ENCODE measurements around the gene IL36A.

The IL36A gene, protein sequence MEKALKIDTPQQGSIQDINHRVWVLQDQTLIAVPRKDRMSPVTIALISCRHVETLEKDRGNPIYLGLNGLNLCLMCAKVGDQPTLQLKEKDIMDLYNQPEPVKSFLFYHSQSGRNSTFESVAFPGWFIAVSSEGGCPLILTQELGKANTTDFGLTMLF

DNA sequence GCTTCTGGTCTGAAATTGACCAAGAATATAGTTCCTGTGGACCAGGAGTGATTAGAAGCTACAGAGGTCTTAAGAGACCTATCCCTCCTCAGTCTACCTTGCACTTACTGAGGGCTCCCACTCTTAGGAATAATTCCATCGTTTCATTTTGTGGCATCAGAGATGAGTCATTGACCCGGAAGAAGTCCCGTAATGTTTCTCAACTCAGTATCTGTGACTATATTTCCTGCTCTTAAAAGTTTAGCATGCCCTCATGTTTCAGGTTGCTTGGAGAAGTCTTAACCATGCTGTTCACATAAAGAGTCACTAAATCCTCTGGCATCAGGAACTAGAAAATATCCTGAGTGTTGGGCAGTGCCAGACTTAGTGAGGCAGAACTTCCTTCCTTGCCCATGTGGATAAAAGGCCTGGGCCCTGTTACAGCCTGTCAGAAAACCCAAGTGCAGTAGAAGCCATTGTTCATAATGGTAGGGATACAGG is at the start of gene IL36A:
TSS of gene IL36A (plus strand) at position 430 of the 480 bp plus-strand sequence. CDS start 413 bp downstream, outside the sequence.
- no peak for FAIRE-seq

DNA sequence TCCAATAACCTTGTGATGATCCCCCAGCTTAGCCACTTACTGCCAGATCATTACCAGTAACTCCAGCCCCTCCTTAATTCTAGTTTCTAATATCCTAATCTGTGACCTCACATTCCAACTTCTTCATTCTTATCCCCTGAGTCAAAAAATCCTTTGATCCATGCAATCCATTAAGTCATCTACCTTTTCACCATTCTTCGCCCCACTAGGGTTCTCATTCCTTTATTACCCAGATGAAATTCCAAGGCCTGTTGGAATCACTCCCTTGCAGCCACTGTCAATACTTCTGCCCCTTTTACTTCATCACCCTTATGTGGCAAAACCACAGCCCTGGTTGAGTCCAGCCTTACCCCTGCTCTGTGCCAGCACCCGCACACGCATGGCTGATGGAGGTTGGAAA is 47.7 kb upstream of the IL36A start:
- FAIRE-seq, result no peak

DNA sequence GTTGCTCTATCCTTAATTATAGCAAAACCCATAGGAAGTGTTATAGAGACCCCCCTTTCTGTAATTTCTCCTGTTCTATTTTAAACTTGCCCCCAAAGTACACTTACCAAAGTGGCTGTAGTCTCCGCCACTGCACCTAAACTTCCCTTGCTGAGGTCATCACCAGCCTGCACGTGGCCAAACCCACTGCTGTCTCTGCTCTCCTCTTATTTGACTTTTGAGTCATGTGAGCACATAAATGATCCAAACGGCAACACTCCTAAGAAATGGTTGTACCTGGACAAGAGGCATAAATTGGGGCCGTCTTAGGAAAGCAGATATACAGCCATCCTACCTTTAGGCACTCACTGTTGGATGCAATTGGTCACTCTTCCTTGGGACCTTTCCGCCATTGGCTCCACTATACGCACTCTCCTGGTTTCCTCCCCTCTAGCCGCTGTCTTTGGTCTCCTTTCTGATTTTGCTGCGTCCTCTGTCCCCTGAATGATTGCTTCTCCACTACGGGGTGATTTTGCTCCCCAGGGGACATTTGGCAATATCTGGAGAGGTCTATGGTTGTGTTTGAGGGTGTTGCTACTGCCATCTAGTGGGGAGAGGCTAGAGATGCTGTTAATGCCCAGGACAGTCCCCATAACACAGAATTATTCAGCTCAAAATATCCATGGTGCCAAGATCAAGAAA is 46.7 kb upstream of the IL36A start:
- FAIRE-seq, result no peak

DNA sequence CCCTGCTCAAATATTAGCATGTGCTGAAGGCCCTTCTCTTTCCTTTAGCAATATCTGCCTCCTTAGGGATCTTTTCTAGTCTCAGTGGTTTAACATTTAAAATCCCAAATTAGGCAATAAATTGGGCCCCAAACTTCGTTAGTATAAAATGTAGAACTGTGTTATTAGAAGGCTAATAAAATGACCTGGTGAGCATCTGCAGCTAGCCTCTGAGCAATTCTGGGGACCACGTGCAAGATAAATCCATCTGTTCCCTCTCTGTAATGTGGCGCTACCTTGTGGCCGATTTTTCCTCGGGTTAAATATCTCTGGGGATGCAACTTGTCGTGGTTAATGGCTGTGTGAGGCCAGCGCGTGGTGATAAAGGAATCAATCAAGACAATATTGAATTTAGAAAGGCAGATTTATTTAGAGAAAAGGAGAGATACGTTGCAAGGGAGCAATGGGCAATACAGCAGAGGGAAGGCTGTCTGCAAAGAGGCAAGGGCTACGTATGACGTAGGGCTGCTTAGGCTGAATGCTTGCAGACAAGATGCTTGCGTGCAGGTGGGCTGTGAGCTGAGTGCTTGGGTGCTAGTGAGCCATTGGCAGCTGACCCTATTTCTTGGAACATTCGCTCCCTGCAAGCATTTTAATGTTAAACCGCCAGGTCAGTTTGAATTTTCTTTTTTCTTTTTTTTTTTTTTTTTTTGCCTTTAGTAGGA is 46.0 kb upstream of the IL36A start:
- no peak for FAIRE-seq

DNA sequence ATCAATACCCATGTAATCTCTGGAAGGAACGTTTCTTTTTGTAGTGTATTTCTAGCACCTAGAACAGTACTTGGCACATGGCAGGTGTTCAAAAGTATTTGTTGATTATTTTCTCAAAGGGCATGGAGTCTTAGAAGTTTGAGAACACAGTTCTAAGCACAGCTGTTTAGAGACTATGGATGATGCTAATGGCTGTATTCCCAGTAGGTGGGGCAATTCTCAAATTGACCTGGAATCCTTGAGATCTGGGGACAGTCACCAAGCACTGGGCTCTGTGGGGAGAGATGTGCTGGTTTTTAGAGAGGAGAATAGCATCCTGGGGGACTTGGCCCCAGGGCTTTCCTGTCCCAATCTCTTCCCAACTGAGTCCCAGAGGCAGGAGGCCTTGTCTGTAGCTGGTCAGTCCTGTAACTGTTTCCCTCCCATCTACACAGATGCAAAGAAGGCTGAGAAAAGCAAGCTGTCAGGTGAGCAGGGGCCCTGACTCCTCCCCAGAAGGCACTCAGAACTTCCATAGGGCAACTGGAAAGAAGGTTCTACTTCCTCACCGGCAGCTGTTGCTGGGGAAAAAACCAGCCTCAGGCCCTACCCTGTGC is 44.9 kb upstream of the IL36A start:
- FAIRE-seq, result no peak

DNA sequence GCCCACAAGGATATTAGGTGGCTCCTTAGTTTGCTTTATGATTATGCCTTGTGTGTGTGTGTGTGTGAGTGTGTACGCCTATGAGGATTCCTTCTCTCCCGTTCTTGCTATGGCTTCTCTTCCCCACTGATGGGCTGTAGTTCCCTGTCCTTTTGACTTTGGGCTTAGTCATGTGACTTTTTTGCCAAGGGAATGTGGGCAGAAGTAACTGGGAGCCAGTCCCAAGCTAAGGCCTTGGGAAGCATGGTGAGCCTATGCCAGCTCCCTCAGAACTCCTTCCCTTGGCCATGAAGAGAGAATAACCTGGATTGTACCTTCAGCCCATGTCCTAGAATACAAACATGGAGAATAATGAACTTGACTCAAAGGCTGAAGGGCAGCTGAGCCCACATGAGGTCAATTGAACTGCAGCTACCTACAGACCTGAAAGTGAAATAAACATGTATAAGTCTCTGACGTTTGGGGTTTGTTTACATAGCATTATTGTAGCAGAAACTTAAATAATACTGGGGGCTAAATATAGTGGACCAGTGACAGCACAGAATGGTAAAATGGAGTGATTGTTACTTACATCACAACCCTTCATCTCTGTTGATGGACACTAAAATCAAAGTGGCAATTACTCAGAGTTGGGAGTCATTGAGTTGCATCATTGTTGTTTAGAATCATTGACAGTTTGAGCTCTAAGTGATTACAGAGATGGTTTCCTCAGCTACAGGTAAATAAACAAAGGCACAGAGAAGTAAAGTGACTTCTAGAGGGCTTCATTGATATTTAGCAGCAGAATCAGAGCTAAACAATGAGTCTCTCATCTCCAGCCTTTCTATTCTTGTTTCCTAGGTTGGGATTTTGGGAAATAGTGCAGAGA is 42.7 kb upstream of the IL36A start:
- no peak for FAIRE-seq

DNA sequence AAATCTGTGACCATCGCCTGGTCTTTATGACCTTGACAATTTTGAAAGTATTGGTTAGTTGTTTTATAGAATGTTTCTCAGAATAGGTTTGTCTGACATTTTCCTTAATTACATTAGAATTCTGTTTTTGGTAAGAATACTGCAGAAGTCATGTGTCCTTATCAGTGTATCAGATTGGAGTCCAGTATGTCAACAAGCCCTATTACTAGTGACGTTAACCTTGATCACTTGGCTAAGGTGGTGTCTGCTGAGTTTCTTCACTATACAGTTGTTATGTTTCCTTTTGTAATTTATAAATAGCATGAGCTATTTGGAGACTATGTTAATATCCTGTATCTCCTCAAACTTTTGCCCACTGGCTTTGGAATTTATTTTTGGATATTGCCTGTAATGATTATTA is 38.2 kb upstream of the IL36A start:
- no peak for FAIRE-seq

DNA sequence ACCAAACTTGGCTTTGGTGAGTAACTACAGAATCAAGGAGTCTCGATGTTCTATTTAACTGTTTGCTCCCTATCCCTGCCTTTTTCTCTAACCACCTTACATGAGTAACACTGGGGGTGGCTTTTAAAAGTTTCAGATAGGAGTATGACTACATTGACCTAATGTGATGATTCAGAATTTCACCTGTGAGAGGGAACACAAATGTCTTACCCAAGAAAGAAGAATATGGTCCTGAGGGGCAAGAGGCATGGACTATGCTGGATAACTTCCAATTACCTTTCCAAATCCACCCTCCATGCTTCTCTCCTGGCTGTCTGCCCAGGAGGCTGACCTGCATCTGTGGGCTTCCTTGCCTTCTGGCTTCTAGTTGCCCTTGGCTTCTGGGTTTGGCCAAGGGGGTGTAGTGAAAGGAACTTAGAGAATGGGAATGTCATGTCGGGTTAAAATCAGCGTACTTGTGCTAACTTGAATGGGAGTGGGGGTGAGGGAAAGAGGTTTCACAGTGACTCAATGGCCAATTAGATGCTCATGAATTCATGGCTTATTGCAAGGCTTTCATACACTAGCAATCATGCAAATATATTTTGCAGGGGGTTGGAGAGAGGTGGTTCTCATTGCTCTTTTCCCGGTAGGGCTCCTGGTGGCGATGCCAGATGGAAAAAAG is 32.7 kb upstream of the IL36A start:
- no peak for FAIRE-seq

DNA sequence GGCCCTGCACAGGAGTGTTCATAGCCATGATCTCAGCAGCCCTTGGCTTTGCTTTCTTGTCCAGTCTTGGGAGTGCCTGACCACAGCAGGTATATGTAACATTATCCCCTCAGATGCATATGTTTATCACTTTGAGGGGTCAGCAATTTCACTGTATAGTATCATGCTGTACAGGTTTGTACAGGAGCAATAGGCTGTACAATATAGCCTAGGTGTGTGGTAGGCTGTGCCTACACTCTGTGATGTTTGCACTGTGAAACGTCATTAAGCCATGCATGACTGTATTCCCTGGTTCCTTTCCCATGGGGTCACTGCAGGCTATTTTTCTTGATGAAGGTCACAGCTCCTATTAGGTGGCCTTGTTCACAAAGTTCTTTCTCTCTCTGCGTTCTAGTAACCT is 32.1 kb upstream of the IL36A start:
- FAIRE-seq, result no peak

DNA sequence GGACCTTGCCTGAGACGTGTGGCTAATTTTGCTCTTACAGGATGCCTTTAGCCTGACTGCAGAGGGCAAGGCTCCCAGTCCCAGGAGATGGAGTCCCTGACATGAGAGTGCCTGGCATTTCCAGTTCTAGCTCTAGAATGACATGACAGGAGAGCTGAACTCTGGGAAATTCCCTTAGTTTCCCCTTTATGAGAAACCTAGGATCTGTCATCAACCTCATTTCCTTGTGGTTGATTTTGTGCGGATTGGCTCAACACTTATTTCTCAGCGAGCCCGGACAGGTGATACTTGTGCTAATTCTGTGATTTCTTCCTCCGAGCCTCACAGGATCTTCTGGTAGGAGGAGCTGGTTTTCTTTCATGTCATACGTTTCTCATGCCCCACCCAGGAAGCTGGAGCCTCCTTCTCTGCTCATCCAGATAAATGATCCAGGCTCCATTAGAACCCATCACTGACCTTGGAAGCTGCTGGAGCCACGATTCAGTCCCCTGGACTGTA is 27.7 kb upstream of the IL36A start, which contains the start of gene IL36G:
TSS of gene IL36G (plus strand) at position 448 of the 498 bp plus-strand sequence. CDS start 633 bp downstream, outside the sequence.
- no peak for FAIRE-seq

DNA sequence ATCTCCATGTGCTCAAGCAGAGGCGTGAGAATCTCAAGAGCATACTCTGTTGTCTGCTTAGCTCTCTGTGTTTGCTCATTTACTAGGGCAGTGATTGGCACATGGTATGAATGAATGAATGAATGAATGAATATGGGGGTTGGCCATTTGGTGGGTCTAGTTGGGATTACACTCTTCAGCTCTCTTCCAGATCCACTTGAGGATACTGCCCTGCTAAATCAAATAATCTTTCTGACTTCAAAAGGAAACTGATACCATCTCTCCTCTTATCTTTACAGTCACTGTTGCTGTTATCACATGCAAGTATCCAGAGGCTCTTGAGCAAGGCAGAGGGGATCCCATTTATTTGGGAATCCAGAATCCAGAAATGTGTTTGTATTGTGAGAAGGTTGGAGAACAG is 25.5 kb upstream of the IL36A start:
- FAIRE-seq, result no peak

DNA sequence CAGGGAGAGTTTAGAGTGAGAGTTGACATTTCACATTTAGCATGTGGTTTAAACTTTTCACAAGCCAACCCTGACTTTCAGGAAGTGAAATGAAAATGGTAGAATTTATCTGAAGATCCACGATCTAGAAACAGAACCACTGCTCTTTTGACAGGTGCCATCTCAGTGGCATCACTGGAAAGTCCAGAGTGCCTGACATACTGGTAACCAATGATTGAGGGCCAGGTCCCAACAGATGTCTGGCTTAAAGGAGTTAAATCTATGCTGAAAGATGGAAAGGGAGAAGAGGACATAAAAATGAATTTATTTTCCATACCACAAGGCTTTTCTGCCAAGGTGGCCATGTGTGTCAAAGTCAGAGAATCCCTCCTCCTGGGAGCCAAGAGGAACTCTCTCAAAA is 24.7 kb upstream of the IL36A start:
- no peak for FAIRE-seq

DNA sequence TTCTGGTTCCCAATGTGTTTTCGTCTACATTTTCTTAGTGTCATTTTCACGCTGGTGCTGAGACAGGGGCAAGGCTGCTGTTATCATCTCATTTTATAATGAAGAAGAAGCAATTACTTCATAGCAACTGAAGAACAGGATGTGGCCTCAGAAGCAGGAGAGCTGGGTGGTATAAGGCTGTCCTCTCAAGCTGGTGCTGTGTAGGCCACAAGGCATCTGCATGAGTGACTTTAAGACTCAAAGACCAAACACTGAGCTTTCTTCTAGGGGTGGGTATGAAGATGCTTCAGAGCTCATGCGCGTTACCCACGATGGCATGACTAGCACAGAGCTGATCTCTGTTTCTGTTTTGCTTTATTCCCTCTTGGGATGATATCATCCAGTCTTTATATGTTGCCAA is 20.2 kb upstream of the IL36A start:
- FAIRE-seq, result no peak

DNA sequence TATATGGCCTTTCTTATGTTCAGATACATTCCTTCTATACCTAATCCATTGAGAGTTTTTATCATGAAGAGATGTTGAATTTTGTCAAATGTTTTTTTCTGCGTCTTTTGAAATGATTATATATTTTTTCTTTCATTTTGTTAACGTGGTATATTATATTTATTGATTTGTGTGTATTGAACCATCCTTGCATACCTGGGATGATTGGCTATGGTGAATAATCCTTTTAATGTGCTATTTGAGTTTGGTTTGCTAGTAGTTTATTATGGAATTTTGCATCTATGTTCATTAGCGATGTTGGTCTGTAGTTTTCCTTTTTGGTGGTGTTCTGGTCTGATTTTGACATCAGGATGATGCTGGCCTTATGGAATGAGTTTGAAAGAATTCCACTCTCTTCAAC is 15.6 kb upstream of the IL36A start:
- no peak for FAIRE-seq

DNA sequence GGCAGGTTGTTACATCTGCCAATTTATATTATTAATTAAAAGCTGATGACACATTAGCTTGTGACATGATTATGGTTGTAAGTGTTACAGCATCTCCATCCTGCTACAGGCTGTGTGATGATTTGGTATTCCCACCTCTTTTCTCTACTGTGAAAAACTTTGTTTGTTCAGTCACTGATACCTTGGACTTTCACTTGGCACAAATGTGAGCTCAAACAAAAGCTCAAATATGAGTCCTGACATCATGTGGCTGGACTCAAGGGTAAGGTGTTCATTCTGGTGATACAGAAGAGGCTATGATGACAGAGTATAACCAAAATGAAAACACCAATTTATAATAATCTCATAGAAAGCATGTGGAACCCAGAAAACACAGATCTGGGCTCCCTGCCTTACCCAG is 11.4 kb upstream of the IL36A start:
- FAIRE-seq, result no peak

DNA sequence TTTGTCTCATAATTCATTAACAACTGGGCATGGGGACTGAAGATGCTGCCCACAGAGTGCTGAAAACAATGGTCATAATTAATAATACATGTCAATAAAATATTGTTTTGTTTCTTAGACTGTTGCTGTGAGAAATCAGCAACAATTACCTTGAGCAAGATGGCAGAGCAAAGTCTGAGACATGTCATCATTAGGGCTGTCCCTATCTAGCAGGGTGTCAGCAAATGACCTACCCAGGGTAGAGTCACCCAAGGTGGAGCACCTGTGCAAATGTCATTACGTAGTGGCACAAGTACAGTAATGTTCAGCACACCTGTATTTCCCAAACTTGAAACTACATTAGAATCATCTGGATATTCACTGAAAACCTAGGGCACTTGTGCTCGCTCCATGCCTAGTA is 10.6 kb upstream of the IL36A start:
- FAIRE-seq, result no peak

DNA sequence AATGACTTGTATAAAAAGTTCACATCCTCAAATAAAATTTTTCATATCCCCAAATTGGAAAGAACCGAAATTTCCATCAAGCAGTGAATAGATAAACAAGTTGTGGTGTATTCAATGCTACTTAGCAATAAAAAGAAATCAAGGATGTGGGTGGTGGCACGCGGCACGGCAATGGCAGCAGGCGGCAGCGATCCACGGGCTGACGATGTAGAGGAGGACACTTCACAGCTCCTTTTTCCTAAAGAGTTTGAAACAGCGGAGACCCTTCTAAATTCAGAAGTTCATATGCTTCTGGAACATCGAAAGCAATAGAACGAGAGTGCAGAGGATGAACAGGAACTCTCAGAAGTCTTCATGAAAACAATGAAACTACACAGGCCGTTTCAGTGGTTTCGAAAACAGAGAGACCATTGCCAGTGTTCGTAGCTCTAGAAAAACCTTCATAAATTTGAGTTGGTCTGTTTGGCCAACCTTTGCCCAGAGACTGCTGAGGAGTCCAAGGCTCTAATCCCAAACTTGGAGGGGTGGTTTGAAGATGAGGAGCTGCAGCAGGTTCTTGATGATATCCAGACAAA is 9.8 kb upstream of the IL36A start:
- no peak for FAIRE-seq

DNA sequence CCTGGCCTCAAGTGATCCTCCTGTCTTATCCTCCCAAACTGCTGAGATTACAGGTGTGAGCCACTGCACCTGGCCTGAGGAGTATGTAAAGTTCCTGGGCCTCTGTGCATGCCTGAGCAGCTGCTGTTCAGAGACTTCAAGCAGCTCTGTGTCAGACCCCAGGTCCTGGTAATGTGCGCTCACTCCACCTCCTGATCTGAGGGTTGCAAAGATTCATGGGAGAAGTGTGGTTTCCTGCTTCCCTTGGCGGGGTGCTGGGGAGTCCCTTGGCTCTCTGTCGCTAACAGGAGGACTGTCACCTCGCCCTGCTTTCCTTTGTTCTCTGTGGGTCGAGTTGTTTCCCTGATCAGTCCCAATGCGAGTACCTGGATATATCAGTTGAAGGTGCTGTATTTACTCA is 8.6 kb upstream of the IL36A start:
- FAIRE-seq, result no peak

DNA sequence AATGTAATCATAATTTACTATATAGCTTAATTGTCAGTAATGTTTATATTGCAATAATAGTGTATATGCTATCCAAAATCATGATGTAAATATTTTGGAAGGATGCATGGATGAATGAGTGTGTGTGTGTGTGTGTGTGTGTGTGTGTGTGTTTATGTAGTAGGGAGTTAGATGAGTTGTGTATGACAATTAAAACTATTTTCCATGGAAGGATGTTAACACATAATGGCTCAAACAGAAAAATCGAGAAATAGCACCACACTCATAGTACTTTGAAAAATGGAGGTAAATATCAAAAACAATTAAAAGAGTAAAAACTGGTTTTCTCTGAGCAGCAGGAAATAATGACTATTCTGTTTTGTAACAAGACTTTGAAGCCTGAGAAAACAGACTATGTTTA is 8.1 kb upstream of the IL36A start:
- FAIRE-seq, result no peak

DNA sequence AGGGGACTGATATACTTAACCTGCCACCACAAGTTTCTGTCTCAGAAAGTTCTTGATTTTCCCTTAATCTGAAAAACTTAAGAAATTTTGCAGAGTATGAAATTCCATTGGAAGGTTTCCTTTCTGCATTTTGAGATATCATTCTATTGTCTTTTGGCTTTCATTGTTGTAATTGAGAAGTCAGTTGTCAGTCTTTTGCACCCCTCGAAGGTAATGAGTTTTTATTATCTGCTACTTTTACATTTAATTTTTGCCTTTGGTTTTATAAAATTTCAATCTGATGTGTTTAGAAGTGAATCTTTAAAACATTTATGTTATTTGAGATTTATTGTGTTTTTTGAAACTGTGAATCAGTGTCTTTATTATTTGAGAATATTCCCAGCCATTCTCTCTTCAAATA is 4.8 kb upstream of the IL36A start:
- no peak for FAIRE-seq

DNA sequence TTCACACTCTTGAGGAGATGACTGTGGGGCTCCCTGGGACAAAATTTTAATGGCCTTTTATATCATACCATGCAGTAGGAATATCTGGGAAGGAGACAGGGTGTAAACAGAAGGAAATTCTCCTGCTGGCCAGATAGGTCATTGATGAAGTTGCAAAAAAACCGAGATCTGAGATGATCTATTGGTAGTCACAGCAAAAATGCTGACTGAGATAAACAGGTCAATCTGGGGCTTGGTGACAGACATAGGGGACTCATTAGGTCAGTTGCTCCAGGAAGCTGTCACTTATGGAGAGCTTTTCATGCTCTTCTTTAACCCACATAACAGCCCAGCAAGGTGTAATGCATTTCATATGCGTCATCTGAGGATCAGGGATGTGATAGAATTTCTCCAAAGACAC is 2.6 kb upstream of the IL36A start:
- no peak for FAIRE-seq

DNA sequence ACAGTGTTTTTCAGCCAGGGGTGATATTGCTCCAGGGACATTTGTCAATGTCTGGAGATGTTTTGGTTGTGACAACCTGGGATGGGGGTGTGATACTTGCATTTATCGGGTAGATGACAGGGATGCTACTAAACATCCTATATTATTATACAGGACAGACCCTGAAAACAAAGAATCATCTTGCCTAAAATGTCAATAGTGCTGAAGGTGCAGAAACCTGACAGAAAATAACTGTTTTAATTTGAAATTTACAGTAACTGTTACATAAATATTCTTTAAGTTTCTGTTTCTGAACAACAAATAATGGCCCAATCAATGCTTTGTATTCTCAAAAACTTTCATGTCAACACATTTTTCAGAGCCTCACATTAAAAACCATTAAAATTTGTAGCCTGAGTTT is 2.0 kb downstream of the IL36A start:
- no peak for FAIRE-seq

All from islet of Langerhans (tissue), 1 donor.